PFSK-1 (cell line): Measurements from ENCODE around the gene APOBEC2.

Experiments used
- FOXP2 ChIP-seq: optimal IDR thresholded peaks from 2 replicates; pipeline ENCODE3; 2011; ENCODE audit warnings: borderline replicate concordance, control low read depth, inconsistent platforms; ENCODE audit not compliant: insufficient read depth; ENCODE audit errors: extremely low read length, extremely low read depth
- POLR2AphosphoS5 ChIP-seq: IDR thresholded peaks from 2 replicates; pipeline ENCODE4 v1.6.1; 2012; ENCODE audit warnings: low read depth, mild to moderate bottlenecking, control low read depth, low read length, moderate library complexity
- SIN3A ChIP-seq: IDR thresholded peaks from 2 replicates; pipeline ENCODE4 v1.6.1; 2012; ENCODE audit warnings: mild to moderate bottlenecking, low read length, moderate library complexity, borderline replicate concordance; ENCODE audit not compliant: insufficient read depth
- TAF1 ChIP-seq: IDR thresholded peaks from 2 replicates; pipeline ENCODE4 v1.6.1; 2012; ENCODE audit warnings: low read length, control low read depth, borderline replicate concordance; ENCODE audit not compliant: insufficient read depth
- TF ChIP-seq, protein P1 (sequence below), 2 experiments: IDR thresholded peaks; 2 replicates each; pipeline versions ENCODE4 v1.6.1 to v1.8.0; 2011 to 2012; ENCODE audit warnings: low read depth in 2 of 2, low read length in 2 of 2, control low read depth in 1 of 2, inconsistent platforms in 1 of 2, mild to moderate bottlenecking in 1 of 2, moderate library complexity in 1 of 2; ENCODE audit not compliant: insufficient read depth in 1 of 2

APOBEC2 gene

DNA sequence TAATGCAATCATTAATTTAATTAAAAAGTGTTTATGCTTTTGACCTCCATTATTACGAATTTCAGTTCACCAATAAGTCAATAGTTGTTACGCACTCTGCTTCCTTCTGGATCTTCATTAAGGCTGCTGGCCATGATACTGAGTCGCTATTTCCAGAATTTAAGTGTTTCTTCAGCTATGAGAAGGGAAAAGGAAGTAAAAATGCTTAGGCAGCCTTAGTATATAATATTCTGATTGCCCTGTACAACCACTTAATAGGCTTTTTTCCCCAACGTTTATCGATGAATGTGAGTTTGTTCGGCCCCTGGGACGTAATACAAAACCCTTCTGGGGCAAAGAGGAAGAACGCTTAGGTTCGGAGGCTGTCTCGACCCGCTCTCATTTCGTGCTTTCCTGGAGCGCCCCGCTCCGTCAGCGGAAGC is 18.5 kb downstream of the APOBEC2 start:
- TF ChIP-seq, protein P1, sequence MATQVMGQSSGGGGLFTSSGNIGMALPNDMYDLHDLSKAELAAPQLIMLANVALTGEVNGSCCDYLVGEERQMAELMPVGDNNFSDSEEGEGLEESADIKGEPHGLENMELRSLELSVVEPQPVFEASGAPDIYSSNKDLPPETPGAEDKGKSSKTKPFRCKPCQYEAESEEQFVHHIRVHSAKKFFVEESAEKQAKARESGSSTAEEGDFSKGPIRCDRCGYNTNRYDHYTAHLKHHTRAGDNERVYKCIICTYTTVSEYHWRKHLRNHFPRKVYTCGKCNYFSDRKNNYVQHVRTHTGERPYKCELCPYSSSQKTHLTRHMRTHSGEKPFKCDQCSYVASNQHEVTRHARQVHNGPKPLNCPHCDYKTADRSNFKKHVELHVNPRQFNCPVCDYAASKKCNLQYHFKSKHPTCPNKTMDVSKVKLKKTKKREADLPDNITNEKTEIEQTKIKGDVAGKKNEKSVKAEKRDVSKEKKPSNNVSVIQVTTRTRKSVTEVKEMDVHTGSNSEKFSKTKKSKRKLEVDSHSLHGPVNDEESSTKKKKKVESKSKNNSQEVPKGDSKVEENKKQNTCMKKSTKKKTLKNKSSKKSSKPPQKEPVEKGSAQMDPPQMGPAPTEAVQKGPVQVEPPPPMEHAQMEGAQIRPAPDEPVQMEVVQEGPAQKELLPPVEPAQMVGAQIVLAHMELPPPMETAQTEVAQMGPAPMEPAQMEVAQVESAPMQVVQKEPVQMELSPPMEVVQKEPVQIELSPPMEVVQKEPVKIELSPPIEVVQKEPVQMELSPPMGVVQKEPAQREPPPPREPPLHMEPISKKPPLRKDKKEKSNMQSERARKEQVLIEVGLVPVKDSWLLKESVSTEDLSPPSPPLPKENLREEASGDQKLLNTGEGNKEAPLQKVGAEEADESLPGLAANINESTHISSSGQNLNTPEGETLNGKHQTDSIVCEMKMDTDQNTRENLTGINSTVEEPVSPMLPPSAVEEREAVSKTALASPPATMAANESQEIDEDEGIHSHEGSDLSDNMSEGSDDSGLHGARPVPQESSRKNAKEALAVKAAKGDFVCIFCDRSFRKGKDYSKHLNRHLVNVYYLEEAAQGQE (IDR thresholded peaks at IDR 0.05; ENCODE audit: insufficient read depth in 1 of 2, low read depth in 2 of 2, low read length in 2 of 2): no peak
- TF ChIP-seq FOXP2 (no peak), TAF1 (no peak; the same call in 1 of the 2 replicates), POLR2AphosphoS5 (no peak), SIN3A (no peak)

DNA sequence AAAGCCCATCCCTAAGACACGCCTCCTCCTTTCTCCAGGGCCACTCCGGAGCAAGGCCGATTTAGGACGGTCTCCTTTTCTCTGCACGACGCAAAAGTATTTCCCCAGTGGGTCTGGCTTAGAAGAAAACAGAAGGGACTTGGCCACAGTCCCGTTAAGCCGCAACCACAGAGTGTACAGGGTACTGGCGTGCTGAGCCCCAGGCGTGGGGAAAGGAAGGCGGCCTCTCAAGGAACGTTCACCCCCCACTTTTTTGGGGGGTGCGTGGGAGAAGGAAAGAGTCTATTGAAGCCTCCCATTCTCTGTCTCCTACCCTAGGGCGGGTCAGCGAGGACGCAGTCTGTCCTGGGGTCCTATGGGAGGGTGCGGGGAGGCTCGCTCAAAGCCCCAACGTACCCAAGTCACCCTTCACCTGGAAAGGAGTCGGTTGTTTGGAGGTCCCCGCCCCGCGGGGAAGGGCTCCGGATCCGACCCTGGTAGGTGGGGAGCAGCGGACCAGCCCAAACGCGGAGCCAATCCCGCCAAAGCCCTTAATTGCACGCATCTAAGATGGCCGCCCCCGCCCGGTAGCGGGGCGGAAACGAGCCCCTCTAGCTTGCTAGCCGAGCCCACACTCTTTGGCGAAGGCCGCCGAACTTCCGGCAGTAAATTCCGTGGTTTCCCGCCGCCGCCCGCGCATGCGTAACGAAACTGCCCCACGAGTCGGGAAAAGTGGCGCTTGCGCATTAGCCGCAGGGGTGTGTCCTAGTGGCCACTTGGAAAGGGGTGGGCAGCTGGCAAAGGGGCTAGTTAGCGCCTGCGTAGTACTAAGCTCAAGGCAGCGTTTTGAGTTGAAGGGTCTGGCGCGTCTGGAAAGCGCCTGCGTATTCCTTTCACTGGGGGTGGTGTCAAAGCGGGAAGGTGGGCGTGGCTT is 19.2 kb downstream of the APOBEC2 start, which contains the start of gene OARD1:
OARD1 (minus strand) TSS at position 434 of the 913 bp plus-strand sequence. CDS start 722 bp downstream, outside the sequence.
- TF ChIP-seq, protein P1 (IDR thresholded peaks at IDR 0.05; ENCODE audit: insufficient read depth in 1 of 2, low read depth in 2 of 2, low read length in 2 of 2): peak in 1 of 2 experiments; percentile 20; a peak in 1 of 4 replicates
- TF ChIP-seq POLR2AphosphoS5 (peak; percentile 92), TAF1 (peak; percentile 84; the same call in 1 of the 2 replicates), SIN3A (peak; percentile 61; the same call in 1 of the 2 replicates), FOXP2 (no peak)

DNA sequence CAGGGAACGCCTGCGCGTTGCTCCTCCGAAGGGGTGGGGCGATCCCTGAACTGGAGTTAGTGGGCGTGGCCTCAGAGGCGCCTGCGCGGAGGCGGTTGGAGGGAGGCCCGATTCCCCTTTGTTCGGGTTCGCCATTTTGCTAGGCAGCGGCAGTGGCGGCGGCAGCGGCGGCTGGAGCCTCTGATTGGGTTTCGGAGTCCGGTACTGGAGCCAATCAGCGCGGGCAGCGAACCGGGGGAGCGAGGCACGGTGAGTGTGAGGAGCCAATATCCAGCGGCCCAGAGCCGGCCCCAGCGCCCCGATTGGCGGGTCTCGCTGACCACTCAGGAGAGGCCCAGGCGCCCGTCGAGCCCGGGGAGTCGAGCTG is 19.8 kb downstream of the APOBEC2 start, which contains the start of gene NFYA:
NFYA (plus strand) TSS at position 139 of the 367 bp plus-strand sequence. CDS start 6,116 bp downstream, outside the sequence.
- TF ChIP-seq TAF1 (no peak; the same call in none of the 2 replicates), FOXP2 (peak; percentile 65), POLR2AphosphoS5 (no peak)
- TF ChIP-seq, protein P1 (IDR thresholded peaks at IDR 0.05; ENCODE audit: insufficient read depth in 1 of 2, low read depth in 2 of 2, low read length in 2 of 2): no peak

DNA sequence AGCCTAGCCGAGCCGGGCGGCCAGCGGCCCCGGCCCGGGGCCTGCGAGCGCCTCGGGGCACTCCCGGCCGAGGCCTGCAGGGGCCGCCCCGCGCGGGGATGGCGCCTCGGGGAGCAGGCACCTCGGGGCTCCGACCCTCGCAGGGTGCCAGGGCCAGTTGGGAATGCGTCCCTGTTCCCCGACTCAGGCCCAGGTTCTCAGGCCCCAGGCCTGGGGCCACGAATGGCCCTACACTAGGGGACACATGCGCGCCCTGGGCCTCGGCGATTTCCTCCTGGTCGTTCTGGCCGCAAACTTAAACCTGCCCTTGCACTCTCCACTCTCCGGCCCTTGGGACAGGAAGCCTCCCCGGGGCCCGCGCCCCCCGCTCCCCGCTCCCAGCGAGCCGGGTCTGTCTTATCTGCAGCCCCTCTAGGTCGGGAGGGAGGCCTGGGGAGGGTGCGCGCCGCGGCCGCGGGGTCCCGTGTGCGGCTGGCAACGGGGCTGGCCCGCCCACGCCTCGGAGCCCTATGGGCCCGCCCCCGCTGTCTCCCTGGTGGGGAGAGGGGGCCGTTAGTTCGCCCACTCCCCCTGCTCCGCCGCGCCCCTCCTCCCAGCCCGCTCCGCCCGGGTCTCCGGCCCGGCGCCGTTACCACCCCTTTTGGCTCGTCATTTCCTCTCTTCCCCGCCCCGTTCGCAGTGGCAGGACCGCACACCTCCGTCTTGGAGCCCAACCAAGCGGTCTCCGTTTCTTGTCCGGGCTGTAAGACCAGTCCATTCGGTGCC is 20.4 kb downstream of the APOBEC2 start:
- TF ChIP-seq POLR2AphosphoS5 (peak; percentile 78), TAF1 (peak; percentile 82), FOXP2 (peak; percentile 1), SIN3A (peak; percentile 77; the same call in 1 of the 2 replicates)
- TF ChIP-seq, protein P1 (IDR thresholded peaks at IDR 0.05; ENCODE audit: insufficient read depth in 1 of 2, low read depth in 2 of 2, low read length in 2 of 2): no peak
